GM23338 (cell line): ENCODE measurements around the gene RAX2. TPM values are rescaled to one million over a fixed set of nuclear protein-coding genes. Genes with fewer than 3 reads are reported as not detected.

Experiments
- ATAC-seq: fragments of 200-7000 bp; cut with Tn5 transposase; 3 replicates; pipeline ENCODE4 v1.9.1; 2020
- DNase-seq: peaks from one replicate; pipeline ENCODE4 v3.0.0-alpha.2; 2015; ENCODE audit warnings: low spot score
- H2AFZ ChIP-seq: fragments of 200-600 bp; sonication (generic); 2 replicates; pipeline ENCODE4 v1.8.0; 2016; ENCODE audit warnings: antibody characterized with exemption, mild to moderate bottlenecking, moderate library complexity
- H3F3A ChIP-seq: fragments of 200-600 bp; sonication (generic); replicated peaks from 2 replicates; pipeline ENCODE4 v1.8.0; 2017; ENCODE audit warnings: antibody characterized with exemption, mixed run types, low read depth
- H3K27ac ChIP-seq: fragments of 200-600 bp; sonication (generic); 2 replicates; pipeline ENCODE4 v1.6.1; 2016; ENCODE audit warnings: low read depth
- H3K27me3 ChIP-seq: fragments of 200-600 bp; sonication (generic); 2 replicates; pipeline ENCODE4 v1.8.0; 2016; ENCODE audit warnings: mild to moderate bottlenecking, mixed run types, moderate library complexity; ENCODE audit not compliant: insufficient read depth
- H3K36me3 ChIP-seq: fragments of 200-600 bp; sonication (generic); 2 replicates; pipeline ENCODE4 v1.8.0; 2016; ENCODE audit warnings: mild to moderate bottlenecking; ENCODE audit not compliant: insufficient read depth
- H3K4me1 ChIP-seq: fragments of 200-600 bp; sonication (generic); 2 replicates; pipeline ENCODE4 v1.8.0; 2016; ENCODE audit warnings: mild to moderate bottlenecking, moderate library complexity; ENCODE audit not compliant: insufficient read depth
- H3K4me2 ChIP-seq: fragments of 200-600 bp; sonication (generic); 2 replicates; pipeline ENCODE4 v1.7.1; 2017; ENCODE audit warnings: mixed run types
- H3K4me3 ChIP-seq: fragments of 200-600 bp; sonication (generic); 2 replicates; pipeline ENCODE4 v1.6.1; 2016; ENCODE audit warnings: mixed run types
- H3K79me2 ChIP-seq: fragments of 200-600 bp; sonication (generic); replicated peaks from 2 replicates; pipeline ENCODE4 v1.8.0; 2017; ENCODE audit warnings: mild to moderate bottlenecking; ENCODE audit not compliant: insufficient read depth
- H3K9me2 ChIP-seq: fragments of 200-600 bp; sonication (generic); 2 replicates; pipeline ENCODE4 v1.8.0; 2017; ENCODE audit not compliant: insufficient read depth
- H4K20me1 ChIP-seq: fragments of 200-600 bp; sonication (generic); replicated peaks from 2 replicates; pipeline ENCODE4 v1.8.0; 2017; ENCODE audit warnings: mild to moderate bottlenecking; ENCODE audit not compliant: insufficient read depth
- H3K27ac Mint-ChIP-seq: 2 replicates; pipeline ENCODE4 v1.8.0; 2020; ENCODE audit warnings: inconsistent platforms, mild to moderate bottlenecking, moderate library complexity, mixed read lengths
- H3K27me3 Mint-ChIP-seq: 3 replicates; pipeline ENCODE4 v1.8.0; 2022; ENCODE audit warnings: low read depth, mild to moderate bottlenecking, moderate library complexity, mixed read lengths, inconsistent platforms; ENCODE audit not compliant: insufficient read depth, poor library complexity
- H3K36me3 Mint-ChIP-seq: 3 replicates; pipeline ENCODE4 v1.8.0; 2021; ENCODE audit warnings: low read depth, mild to moderate bottlenecking, inconsistent platforms, moderate library complexity, mixed read lengths
- H3K4me1 Mint-ChIP-seq: 3 replicates; pipeline ENCODE4 v1.8.0; 2020; ENCODE audit warnings: mild to moderate bottlenecking, inconsistent platforms, mixed read lengths
- H3K4me3 Mint-ChIP-seq: 3 replicates; pipeline ENCODE4 v1.8.0; 2021; ENCODE audit warnings: moderate library complexity, mild to moderate bottlenecking, inconsistent platforms, mixed read lengths
- H3K9me3 Mint-ChIP-seq: 3 replicates; pipeline ENCODE4 v1.8.0; 2020; ENCODE audit warnings: moderate library complexity, mild to moderate bottlenecking, inconsistent platforms, mixed read lengths
- CREB1 ChIP-seq: fragments of 250-450 bp; sonication (Bioruptor Pico); IDR thresholded peaks from 2 replicates; pipeline ENCODE4 v1.5.0; 2020; ENCODE audit warnings: low read depth, mild to moderate bottlenecking, moderate library complexity
- CTCF ChIP-seq, 2 experiments: fragments of 200-600 bp in 1 of 2; sonication (generic) in 1 of 2; conservative IDR thresholded peaks; 2 replicates each; pipeline versions ENCODE4 v1.5.1 to v1.6.1; 2016 to 2017; ENCODE audit warnings: antibody characterized with exemption in 2 of 2, low read depth in 2 of 2, mild to moderate bottlenecking in 2 of 2, moderate library complexity in 1 of 2
- EZH2 ChIP-seq: fragments of 200-600 bp; sonication (generic); IDR thresholded peaks from one replicate; pipeline ENCODE4 v1.8.0; 2017; ENCODE audit warnings: antibody characterized with exemption, mild to moderate bottlenecking, low read depth; ENCODE audit not compliant: unreplicated experiment
- EZH2phosphoT487 ChIP-seq: fragments of 200-600 bp; sonication (generic); IDR thresholded peaks from one replicate; pipeline ENCODE4 v1.8.1; 2018; ENCODE audit warnings: antibody characterized with exemption; ENCODE audit not compliant: unreplicated experiment
- JUNB ChIP-seq: IDR thresholded peaks from one replicate; pipeline ENCODE4 v1.6.1; 2016; ENCODE audit warnings: antibody characterized with exemption; ENCODE audit not compliant: unreplicated experiment
- NANOG ChIP-seq: IDR thresholded peaks from 2 replicates; pipeline ENCODE4 v1.6.1; 2016; ENCODE audit warnings: antibody characterized with exemption, borderline replicate concordance
- POLR2AphosphoS5 ChIP-seq: IDR thresholded peaks from 2 replicates; pipeline ENCODE4 v1.6.1; 2016; ENCODE audit warnings: antibody characterized with exemption, low read depth
- REST ChIP-seq: IDR thresholded peaks from one replicate; pipeline ENCODE4 v1.6.1; 2018; ENCODE audit warnings: antibody characterized with exemption; ENCODE audit not compliant: unreplicated experiment
- STAT1 ChIP-seq: IDR thresholded peaks from one replicate; pipeline ENCODE4 v1.6.1; 2016; ENCODE audit warnings: antibody characterized with exemption; ENCODE audit not compliant: unreplicated experiment
- ZNF114 ChIP-seq: fragments of 250-450 bp; sonication (Bioruptor Pico); IDR thresholded peaks from 2 replicates; pipeline ENCODE4 v1.5.0; 2020; ENCODE audit warnings: mild to moderate bottlenecking, moderate library complexity
- ZNF331 ChIP-seq: fragments of 250-450 bp; sonication (Bioruptor Pico); IDR thresholded peaks from 2 replicates; pipeline ENCODE4 v1.5.0; 2020; ENCODE audit warnings: low read depth, mild to moderate bottlenecking, moderate library complexity
- polyA plus RNA-seq: library from polyadenylated mRNA; unstranded; fragments of >200 nt; fragmentation: Nextera tagmentation; extraction: Ambion mirVana; gene quantifications from 2 replicates; pipeline ENCODE4 v1.2.1, GENCODE V29; 2016
- total RNA-seq: library from RNA; depleted of rRNA; stranded (reverse); fragments of >200 nt; shearing (Covaris generic); gene quantifications from 2 replicates; pipeline ENCODE4 v1.2.3, GENCODE V29; 2014
- TF ChIP-seq, protein P1 (sequence below): fragments of 250-450 bp; sonication (Bioruptor Pico); IDR thresholded peaks from 2 replicates; pipeline ENCODE4 v1.5.0; 2020; ENCODE audit warnings: mild to moderate bottlenecking, moderate library complexity
- TF ChIP-seq, protein P2 (sequence below): IDR thresholded peaks from 2 replicates; pipeline ENCODE4 v1.6.1; 2016; ENCODE audit warnings: antibody characterized with exemption

The RAX2 gene
- total and polyA plus RNA-seq, 2 experiments from 2014 or later = 0.13 TPM; not detected in 1

GRCh38 chr19:3796358-3796757, 24.3 kb upstream of the RAX2 start:
- H3K4me3 Mint-ChIP-seq = no peak overlapping the region
- peaks cover 8% of the 10 kb centered on the region; the same call in 1 of the 2 replicates for H3K27me3 ChIP-seq
- TF ChIP-seq EZH2phosphoT487 (no peak), EZH2 (no peak), ZNF331 (CRISPR knock-in tag) (no peak), NANOG (no peak), REST (no peak), CTCF (conservative IDR thresholded peaks at IDR 0.05; ENCODE audit: low read depth in 2 of 2) (no peak), STAT1 (no peak), CREB1 (no peak), ZNF114 (no peak), POLR2AphosphoS5 (no peak), JUNB (no peak)
- TF ChIP-seq, protein P1, sequence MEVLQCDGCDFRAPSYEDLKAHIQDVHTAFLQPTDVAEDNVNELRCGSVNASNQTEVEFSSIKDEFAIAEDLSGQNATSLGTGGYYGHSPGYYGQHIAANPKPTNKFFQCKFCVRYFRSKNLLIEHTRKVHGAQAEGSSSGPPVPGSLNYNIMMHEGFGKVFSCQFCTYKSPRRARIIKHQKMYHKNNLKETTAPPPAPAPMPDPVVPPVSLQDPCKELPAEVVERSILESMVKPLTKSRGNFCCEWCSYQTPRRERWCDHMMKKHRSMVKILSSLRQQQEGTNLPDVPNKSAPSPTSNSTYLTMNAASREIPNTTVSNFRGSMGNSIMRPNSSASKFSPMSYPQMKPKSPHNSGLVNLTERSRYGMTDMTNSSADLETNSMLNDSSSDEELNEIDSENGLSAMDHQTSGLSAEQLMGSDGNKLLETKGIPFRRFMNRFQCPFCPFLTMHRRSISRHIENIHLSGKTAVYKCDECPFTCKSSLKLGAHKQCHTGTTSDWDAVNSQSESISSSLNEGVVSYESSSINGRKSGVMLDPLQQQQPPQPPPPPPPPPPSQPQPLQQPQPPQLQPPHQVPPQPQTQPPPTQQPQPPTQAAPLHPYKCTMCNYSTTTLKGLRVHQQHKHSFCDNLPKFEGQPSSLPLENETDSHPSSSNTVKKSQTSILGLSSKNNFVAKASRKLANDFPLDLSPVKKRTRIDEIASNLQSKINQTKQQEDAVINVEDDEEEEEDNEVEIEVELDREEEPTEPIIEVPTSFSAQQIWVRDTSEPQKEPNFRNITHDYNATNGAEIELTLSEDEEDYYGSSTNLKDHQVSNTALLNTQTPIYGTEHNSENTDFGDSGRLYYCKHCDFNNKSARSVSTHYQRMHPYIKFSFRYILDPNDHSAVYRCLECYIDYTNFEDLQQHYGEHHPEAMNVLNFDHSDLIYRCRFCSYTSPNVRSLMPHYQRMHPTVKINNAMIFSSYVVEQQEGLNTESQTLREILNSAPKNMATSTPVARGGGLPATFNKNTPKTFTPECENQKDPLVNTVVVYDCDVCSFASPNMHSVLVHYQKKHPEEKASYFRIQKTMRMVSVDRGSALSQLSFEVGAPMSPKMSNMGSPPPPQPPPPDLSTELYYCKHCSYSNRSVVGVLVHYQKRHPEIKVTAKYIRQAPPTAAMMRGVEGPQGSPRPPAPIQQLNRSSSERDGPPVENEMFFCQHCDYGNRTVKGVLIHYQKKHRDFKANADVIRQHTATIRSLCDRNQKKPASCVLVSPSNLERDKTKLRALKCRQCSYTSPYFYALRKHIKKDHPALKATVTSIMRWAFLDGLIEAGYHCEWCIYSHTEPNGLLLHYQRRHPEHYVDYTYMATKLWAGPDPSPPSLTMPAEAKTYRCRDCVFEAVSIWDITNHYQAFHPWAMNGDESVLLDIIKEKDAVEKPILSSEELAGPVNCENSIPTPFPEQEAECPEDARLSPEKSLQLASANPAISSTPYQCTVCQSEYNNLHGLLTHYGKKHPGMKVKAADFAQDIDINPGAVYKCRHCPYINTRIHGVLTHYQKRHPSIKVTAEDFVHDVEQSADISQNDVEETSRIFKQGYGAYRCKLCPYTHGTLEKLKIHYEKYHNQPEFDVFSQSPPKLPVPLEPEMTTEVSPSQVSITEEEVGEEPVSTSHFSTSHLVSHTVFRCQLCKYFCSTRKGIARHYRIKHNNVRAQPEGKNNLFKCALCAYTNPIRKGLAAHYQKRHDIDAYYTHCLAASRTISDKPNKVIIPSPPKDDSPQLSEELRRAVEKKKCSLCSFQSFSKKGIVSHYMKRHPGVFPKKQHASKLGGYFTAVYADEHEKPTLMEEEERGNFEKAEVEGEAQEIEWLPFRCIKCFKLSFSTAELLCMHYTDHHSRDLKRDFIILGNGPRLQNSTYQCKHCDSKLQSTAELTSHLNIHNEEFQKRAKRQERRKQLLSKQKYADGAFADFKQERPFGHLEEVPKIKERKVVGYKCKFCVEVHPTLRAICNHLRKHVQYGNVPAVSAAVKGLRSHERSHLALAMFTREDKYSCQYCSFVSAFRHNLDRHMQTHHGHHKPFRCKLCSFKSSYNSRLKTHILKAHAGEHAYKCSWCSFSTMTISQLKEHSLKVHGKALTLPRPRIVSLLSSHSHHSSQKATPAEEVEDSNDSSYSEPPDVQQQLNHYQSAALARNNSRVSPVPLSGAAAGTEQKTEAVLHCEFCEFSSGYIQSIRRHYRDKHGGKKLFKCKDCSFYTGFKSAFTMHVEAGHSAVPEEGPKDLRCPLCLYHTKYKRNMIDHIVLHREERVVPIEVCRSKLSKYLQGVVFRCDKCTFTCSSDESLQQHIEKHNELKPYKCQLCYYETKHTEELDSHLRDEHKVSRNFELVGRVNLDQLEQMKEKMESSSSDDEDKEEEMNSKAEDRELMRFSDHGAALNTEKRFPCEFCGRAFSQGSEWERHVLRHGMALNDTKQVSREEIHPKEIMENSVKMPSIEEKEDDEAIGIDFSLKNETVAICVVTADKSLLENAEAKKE (CRISPR knock-in tag) = no peak
- TF ChIP-seq, protein P2, sequence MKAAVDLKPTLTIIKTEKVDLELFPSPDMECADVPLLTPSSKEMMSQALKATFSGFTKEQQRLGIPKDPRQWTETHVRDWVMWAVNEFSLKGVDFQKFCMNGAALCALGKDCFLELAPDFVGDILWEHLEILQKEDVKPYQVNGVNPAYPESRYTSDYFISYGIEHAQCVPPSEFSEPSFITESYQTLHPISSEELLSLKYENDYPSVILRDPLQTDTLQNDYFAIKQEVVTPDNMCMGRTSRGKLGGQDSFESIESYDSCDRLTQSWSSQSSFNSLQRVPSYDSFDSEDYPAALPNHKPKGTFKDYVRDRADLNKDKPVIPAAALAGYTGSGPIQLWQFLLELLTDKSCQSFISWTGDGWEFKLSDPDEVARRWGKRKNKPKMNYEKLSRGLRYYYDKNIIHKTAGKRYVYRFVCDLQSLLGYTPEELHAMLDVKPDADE = no peak
- ATAC-seq = no peak
- no peak overlapping the region for H2AFZ ChIP-seq
- H3K79me2 ChIP-seq = no peaks in the 10 kb centered on the region
- H4K20me1 ChIP-seq = no peaks in the 10 kb centered on the region
- no peak overlapping the region for H3K27ac Mint-ChIP-seq
- H3K27ac ChIP-seq = no peak overlapping the region
- no peaks in the 10 kb centered on the region for H3K36me3 ChIP-seq
- no peaks in the 10 kb centered on the region for H3F3A ChIP-seq
- H3K4me1 ChIP-seq = no peaks in the 10 kb centered on the region
- peaks cover 15% of the 10 kb centered on the region for H3K27me3 Mint-ChIP-seq
- H3K9me2 ChIP-seq = no peaks in the 10 kb centered on the region
- no peak for DNase-seq
- no peak overlapping the region for H3K4me2 ChIP-seq
- H3K9me3 Mint-ChIP-seq = peaks cover 18% of the 10 kb centered on the region
- no peaks in the 10 kb centered on the region for H3K4me1 Mint-ChIP-seq
- H3K36me3 Mint-ChIP-seq = no peaks in the 10 kb centered on the region; the same call in 2 of the 3 replicates
- no peak overlapping the region for H3K4me3 ChIP-seq
